Measurements from ENCODE around the gene DTNBP1. TPM values are rescaled to one million over a fixed set of nuclear protein-coding genes. Genes with fewer than 3 reads are reported as not detected.

Gene DTNBP1
- total RNA-seq, 1 donor from 2014 or later = 19.4 TPM

DNA sequence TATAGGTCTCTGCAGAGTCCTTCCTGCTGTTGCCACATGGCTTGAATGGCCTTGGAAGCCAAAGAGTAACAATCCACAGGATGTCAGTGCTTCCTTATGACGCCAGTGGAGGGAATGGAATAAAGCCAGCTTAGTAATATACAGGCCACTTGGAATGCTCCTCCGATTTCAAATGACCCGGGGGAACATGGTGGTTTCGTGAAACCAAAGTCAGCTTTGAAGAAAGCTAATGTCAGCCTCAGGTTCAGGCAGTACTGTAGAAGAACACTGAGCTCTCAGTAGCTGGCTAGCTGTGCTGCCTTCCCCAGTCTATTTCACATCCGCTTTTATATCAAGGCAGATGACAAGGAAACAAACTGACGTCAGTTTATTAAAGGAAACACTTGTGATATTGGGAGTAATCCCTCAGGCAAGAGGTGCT lies 189.1 kb downstream of the DTNBP1 start:
- no peak for DNase-seq (ENCODE audit: low spot score in 2 of 2, unreplicated experiment in 2 of 2)
- Mint-ChIP-seq H3K4me1 (peaks cover 5% of the 10 kb centered on the region), H3K27me3 (ENCODE audit: low read depth) (no peaks in the 10 kb centered on the region), H3K36me3 (peaks cover 9% of the 10 kb centered on the region), H3K27ac (no peak overlapping the region), H3K4me3 (no peak overlapping the region), H3K9me3 (no peaks in the 10 kb centered on the region)
- TF ChIP-seq CTCF (IDR thresholded peaks at IDR 0.05; ENCODE audit: unreplicated experiment) = no peak

- Mint-ChIP-seq H3K36me3 (peaks cover 14% of the 10 kb centered on the region), H3K9me3 (no peaks in the 10 kb centered on the region), H3K4me3 (no peak overlapping the region), H3K27ac (no peak overlapping the region), H3K4me1 (peaks cover 5% of the 10 kb centered on the region), H3K27me3 (ENCODE audit: low read depth) (no peaks in the 10 kb centered on the region)
- DNase-seq (ENCODE audit: low spot score in 2 of 2, unreplicated experiment in 2 of 2) = no peak
- TF ChIP-seq CTCF (IDR thresholded peaks at IDR 0.05; ENCODE audit: unreplicated experiment) = no peak
Observed at GRCh38 chr6:15473174-15473573, 189.7 kb downstream of the DTNBP1 start.
